ENCODE results near the gene DDX20.

GRCh38 chr1:111746614-111746999 is 9.1 kb upstream of the DDX20 start:
- TF ChIP-seq PAX5 (IDR thresholded peaks at IDR 0.05; ENCODE audit: insufficient read depth, low read length, severe bottlenecking) (no peak), POLR2A (IDR thresholded peaks at IDR 0.05; ENCODE audit: low read depth, low read length) (no peak), POLR2AphosphoS5 (IDR thresholded peaks at IDR 0.05; ENCODE audit: low read depth, low read length) (no peak), SPI1 (IDR thresholded peaks at IDR 0.05; ENCODE audit: low read depth, low read length) (no peak), POU2F2 (IDR thresholded peaks at IDR 0.05; ENCODE audit: low read depth, low read length) (no peak)

All from GM12891 (cell line).